ENCODE data around the gene XG. TPM values are rescaled to one million over a fixed set of nuclear protein-coding genes. Genes with fewer than 3 reads are reported as not detected.
"Not testable (repeated sequence)": the region's sequence is repeated elsewhere in the genome, so short reads cannot be mapped to it uniquely, and the experiment has no call there.

The XG gene
- polyA plus RNA-seq, 4 donors, result 0.13 to 0.15 TPM; not detected in 2

DNA sequence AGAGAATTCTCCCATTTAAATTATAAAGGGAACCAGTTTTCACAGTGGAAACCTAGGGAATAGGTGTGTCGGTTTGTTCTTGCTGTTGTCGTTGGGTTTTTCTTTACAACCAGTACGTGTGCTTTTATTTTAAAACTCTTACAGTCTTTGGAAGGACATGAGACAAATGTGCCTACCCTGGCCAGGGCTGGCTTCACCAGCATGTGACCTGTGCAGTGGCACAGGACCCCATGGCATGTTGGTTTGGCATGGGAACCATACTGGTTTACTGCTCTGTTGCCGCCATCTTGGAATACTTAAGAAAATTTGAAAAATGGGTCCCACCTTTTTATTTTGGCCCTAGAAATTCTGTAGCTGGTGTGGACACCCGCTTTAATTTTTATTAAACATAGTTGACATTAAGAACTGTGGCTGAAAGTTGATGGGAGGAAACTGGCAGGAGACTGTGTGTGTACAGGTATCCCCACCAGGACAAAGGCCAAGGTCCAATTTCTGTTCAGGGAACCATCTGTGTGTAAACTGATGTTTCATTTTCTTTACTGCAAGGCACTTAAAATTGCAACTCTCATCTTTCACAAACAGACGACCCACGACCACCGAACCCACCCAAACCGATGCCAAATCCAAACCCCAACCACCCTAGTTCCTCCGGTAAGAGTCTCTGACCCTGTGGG, 31.9 kb upstream of the XG start:
- FAIRE-seq (no peak), DNase-seq (peak; percentile 28 to 30)
- no peaks in the 10 kb centered on the region for H3K4me1 ChIP-seq (ENCODE audit: control insufficient read depth in 3 of 3, insufficient read depth in 2 of 3, low read depth in 1 of 3, low read length in 2 of 3)
- 86 to 91% (median 89%) methylated on average over 10 of the region's 10 CpGs for WGBS, 3 donors
- no peaks in the 10 kb centered on the region for H3K27me3 ChIP-seq (ENCODE audit: control insufficient read depth in 3 of 3, insufficient read depth in 3 of 3, low read length in 3 of 3)
- no peak overlapping the region for H3K27ac ChIP-seq (ENCODE audit: low read depth in 1 of 3, low read length in 2 of 3)
- H3K4me3 ChIP-seq (ENCODE audit: low read depth in 1 of 3, low read length in 3 of 3), result no peak overlapping the region
- peaks cover 13 to 58% (median 31%) of the 10 kb centered on the region in 3 donors for H3K36me3 ChIP-seq (ENCODE audit: control insufficient read depth in 3 of 3, insufficient read depth in 2 of 3, low read depth in 1 of 3, low read length in 3 of 3)
- peaks cover 0 to 2% of the 10 kb centered on the region in 2 donors for H3K9me3 ChIP-seq (ENCODE audit: control insufficient read depth in 2 of 2, insufficient read depth in 1 of 2, low read depth in 1 of 2, low read length in 1 of 2)

- WGBS, 3 donors, result 90 to 94% (median 93%) methylated on average over 20 of the region's 20 CpGs
- H3K36me3 ChIP-seq (ENCODE audit: control insufficient read depth in 3 of 3, insufficient read depth in 2 of 3, low read depth in 1 of 3, low read length in 3 of 3), result peaks cover 14 to 66% (median 34%) of the 10 kb centered on the region in 3 donors
- no peak overlapping the region for H3K4me3 ChIP-seq (ENCODE audit: low read depth in 1 of 3, low read length in 3 of 3)
- no peaks in the 10 kb centered on the region for H3K4me1 ChIP-seq (ENCODE audit: control insufficient read depth in 3 of 3, insufficient read depth in 2 of 3, low read depth in 1 of 3, low read length in 2 of 3)
- FAIRE-seq, result no peak
- peaks cover 0 to 5% of the 10 kb centered on the region in 2 donors for H3K9me3 ChIP-seq (ENCODE audit: control insufficient read depth in 2 of 2, insufficient read depth in 1 of 2, low read depth in 1 of 2, low read length in 1 of 2)
- H3K27me3 ChIP-seq (ENCODE audit: control insufficient read depth in 3 of 3, insufficient read depth in 3 of 3, low read length in 3 of 3), result no peaks in the 10 kb centered on the region
- no peak overlapping the region for H3K27ac ChIP-seq (ENCODE audit: low read depth in 1 of 3, low read length in 2 of 3)
- DNase-seq, result no peak
Measured at GRCh38 chrX:2723286-2723879, 28.5 kb upstream of the XG start.

GRCh38 chrX:2727264-2727663, 24.6 kb upstream of the XG start:
- WGBS, 3 donors, result 95 to 97% (median 96%) methylated on average over 11 of the region's 11 CpGs
- not testable (repeated sequence) for H3K27me3 ChIP-seq (ENCODE audit: control insufficient read depth in 3 of 3, insufficient read depth in 3 of 3, low read length in 3 of 3); H3K4me1 ChIP-seq (ENCODE audit: control insufficient read depth in 3 of 3, insufficient read depth in 2 of 3, low read depth in 1 of 3, low read length in 2 of 3); H3K27ac ChIP-seq (ENCODE audit: low read depth in 1 of 3, low read length in 2 of 3); FAIRE-seq; DNase-seq; H3K4me3 ChIP-seq (ENCODE audit: low read depth in 1 of 3, low read length in 3 of 3)
- H3K9me3 ChIP-seq (ENCODE audit: control insufficient read depth in 2 of 2, insufficient read depth in 1 of 2, low read depth in 1 of 2, low read length in 1 of 2), result peaks cover 0 to 10% of the 10 kb centered on the region in 2 donors
- H3K36me3 ChIP-seq (ENCODE audit: control insufficient read depth in 3 of 3, insufficient read depth in 2 of 3, low read depth in 1 of 3, low read length in 3 of 3), result peaks cover 11 to 72% (median 29%) of the 10 kb centered on the region in 3 donors

DNA sequence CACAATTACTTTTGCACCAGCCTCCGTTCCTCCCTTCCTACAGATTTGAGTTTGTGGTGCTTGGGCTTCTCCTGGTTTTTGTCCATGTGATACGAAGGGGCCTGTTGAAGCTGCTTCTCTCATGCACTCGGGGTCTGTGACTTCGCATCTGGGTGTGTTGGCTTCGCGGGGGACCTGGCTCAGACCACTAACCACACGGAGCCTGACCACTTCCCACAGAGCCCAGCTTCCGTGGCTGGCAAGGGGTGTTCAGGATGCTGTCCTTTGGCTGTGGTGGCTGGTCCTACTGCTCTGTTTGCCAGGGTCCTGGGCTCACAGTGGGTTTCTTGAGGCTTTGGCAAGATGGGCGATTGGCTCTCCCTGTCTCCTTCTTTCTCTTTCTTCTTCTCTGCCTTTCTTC, 19.8 kb upstream of the XG start:
- Histone ChIP-seq H3K36me3 (ENCODE audit: control insufficient read depth in 3 of 3, insufficient read depth in 2 of 3, low read depth in 1 of 3, low read length in 3 of 3) (peaks cover 10 to 56% (median 20%) of the 10 kb centered on the region in 3 donors), H3K4me1 (ENCODE audit: control insufficient read depth in 3 of 3, insufficient read depth in 2 of 3, low read depth in 1 of 3, low read length in 2 of 3) (no peaks in the 10 kb centered on the region), H3K9me3 (ENCODE audit: control insufficient read depth in 2 of 2, insufficient read depth in 1 of 2, low read depth in 1 of 2, low read length in 1 of 2) (peaks cover 0 to 13% of the 10 kb centered on the region in 2 donors), H3K27ac (ENCODE audit: low read depth in 1 of 3, low read length in 2 of 3) (no peak overlapping the region), H3K27me3 (ENCODE audit: control insufficient read depth in 3 of 3, insufficient read depth in 3 of 3, low read length in 3 of 3) (no peaks in the 10 kb centered on the region), H3K4me3 (ENCODE audit: low read depth in 1 of 3, low read length in 3 of 3) (no peak overlapping the region)
- no peak for FAIRE-seq
- DNase-seq, result no peak
- 78 to 83% (median 79%) methylated on average over 9 of the region's 9 CpGs for WGBS, 3 donors

GRCh38 chrX:2732649-2733048, 19.2 kb upstream of the XG start:
- no peaks in the 10 kb centered on the region for H3K27me3 ChIP-seq (ENCODE audit: control insufficient read depth in 3 of 3, insufficient read depth in 3 of 3, low read length in 3 of 3)
- DNase-seq (no peak), FAIRE-seq (no peak)
- no peaks in the 10 kb centered on the region for H3K4me1 ChIP-seq (ENCODE audit: control insufficient read depth in 3 of 3, insufficient read depth in 2 of 3, low read depth in 1 of 3, low read length in 2 of 3)
- H3K27ac ChIP-seq (ENCODE audit: low read depth in 1 of 3, low read length in 2 of 3), result no peak overlapping the region
- H3K9me3 ChIP-seq (ENCODE audit: control insufficient read depth in 2 of 2, insufficient read depth in 1 of 2, low read depth in 1 of 2, low read length in 1 of 2), result peaks cover 0 to 13% of the 10 kb centered on the region in 2 donors
- H3K4me3 ChIP-seq (ENCODE audit: low read depth in 1 of 3, low read length in 3 of 3), result no peak overlapping the region
- peaks cover 8 to 50% (median 17%) of the 10 kb centered on the region in 3 donors for H3K36me3 ChIP-seq (ENCODE audit: control insufficient read depth in 3 of 3, insufficient read depth in 2 of 3, low read depth in 1 of 3, low read length in 3 of 3)

- H3K4me3 ChIP-seq (ENCODE audit: low read depth in 1 of 3, low read length in 3 of 3), result no peak overlapping the region
- FAIRE-seq (no peak), DNase-seq (no peak)
- H3K4me1 ChIP-seq (ENCODE audit: control insufficient read depth in 3 of 3, insufficient read depth in 2 of 3, low read depth in 1 of 3, low read length in 2 of 3), result no peaks in the 10 kb centered on the region
- H3K9me3 ChIP-seq (ENCODE audit: control insufficient read depth in 2 of 2, insufficient read depth in 1 of 2, low read depth in 1 of 2, low read length in 1 of 2), result peaks cover 0 to 11% of the 10 kb centered on the region in 2 donors
- no peak overlapping the region for H3K27ac ChIP-seq (ENCODE audit: low read depth in 1 of 3, low read length in 2 of 3)
- 92 to 95% (median 94%) methylated on average over 9 of the region's 9 CpGs for WGBS, 3 donors
- H3K36me3 ChIP-seq (ENCODE audit: control insufficient read depth in 3 of 3, insufficient read depth in 2 of 3, low read depth in 1 of 3, low read length in 3 of 3), result peaks cover 13 to 49% (median 14%) of the 10 kb centered on the region in 3 donors
- no peaks in the 10 kb centered on the region for H3K27me3 ChIP-seq (ENCODE audit: control insufficient read depth in 3 of 3, insufficient read depth in 3 of 3, low read length in 3 of 3)
Measured at GRCh38 chrX:2733286-2733685, 18.6 kb upstream of the XG start.

DNA sequence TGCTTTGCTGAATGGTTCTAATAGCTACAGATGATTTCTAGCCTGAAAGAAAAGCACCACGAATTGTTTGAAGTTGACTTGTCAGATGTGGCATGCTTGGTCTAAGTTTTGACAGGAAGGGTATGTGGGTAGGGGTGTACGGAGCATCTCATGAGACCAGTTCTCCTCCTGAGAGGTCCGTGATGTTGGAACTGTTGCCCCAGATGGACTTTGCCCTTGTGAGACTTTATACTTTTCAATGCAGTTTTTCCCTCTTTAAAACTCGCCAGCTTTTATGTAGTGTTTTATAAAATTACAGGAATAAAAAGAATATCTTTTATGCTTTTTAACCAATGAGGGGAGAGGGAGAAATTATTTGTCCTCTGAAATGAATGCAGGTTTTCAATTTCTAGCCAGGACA, 16.6 kb upstream of the XG start:
- no peak for DNase-seq
- no peak for FAIRE-seq
- Histone ChIP-seq H3K4me1 (ENCODE audit: control insufficient read depth in 3 of 3, insufficient read depth in 2 of 3, low read depth in 1 of 3, low read length in 2 of 3) (no peaks in the 10 kb centered on the region), H3K4me3 (ENCODE audit: low read depth in 1 of 3, low read length in 3 of 3) (no peak overlapping the region), H3K27me3 (ENCODE audit: control insufficient read depth in 3 of 3, insufficient read depth in 3 of 3, low read length in 3 of 3) (no peaks in the 10 kb centered on the region), H3K9me3 (ENCODE audit: control insufficient read depth in 2 of 2, insufficient read depth in 1 of 2, low read depth in 1 of 2, low read length in 1 of 2) (peaks cover 0 to 5% of the 10 kb centered on the region in 2 donors), H3K27ac (ENCODE audit: low read depth in 1 of 3, low read length in 2 of 3) (no peak overlapping the region), H3K36me3 (ENCODE audit: control insufficient read depth in 3 of 3, insufficient read depth in 2 of 3, low read depth in 1 of 3, low read length in 3 of 3) (peaks cover 9 to 41% (median 12%) of the 10 kb centered on the region in 3 donors)
- WGBS, 3 donors, result 81 to 88% (median 83%) methylated on average over 4 of the region's 4 CpGs

DNA sequence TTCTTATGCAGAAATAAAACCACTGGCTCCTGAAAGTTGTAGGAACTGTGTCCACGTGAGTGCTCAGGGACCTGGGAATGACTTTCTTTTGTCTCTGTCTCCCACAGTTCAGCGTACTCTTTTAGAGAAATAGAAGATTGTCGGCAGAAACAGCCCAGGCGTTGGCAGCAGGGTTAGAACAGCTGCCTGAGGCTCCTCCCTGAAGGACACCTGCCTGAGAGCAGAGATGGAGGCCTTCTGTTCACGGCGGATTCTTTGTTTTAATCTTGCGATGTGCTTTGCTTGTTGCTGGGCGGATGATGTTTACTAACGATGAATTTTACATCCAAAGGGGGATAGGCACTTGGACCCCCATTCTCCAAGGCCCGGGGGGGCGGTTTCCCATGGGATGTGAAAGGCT, 11.2 kb upstream of the XG start:
- H3K4me1 ChIP-seq (ENCODE audit: control insufficient read depth in 3 of 3, insufficient read depth in 2 of 3, low read depth in 1 of 3, low read length in 2 of 3), result no peaks in the 10 kb centered on the region
- peaks cover 7 to 26% (median 12%) of the 10 kb centered on the region in 3 donors for H3K36me3 ChIP-seq (ENCODE audit: control insufficient read depth in 3 of 3, insufficient read depth in 2 of 3, low read depth in 1 of 3, low read length in 3 of 3)
- H3K27me3 ChIP-seq (ENCODE audit: control insufficient read depth in 3 of 3, insufficient read depth in 3 of 3, low read length in 3 of 3), result no peaks in the 10 kb centered on the region
- H3K27ac ChIP-seq (ENCODE audit: low read depth in 1 of 3, low read length in 2 of 3), result no peak overlapping the region
- no peak overlapping the region for H3K4me3 ChIP-seq (ENCODE audit: low read depth in 1 of 3, low read length in 3 of 3)
- DNase-seq (no peak), FAIRE-seq (no peak)
- 91 to 93% (median 92%) methylated on average over 11 of the region's 11 CpGs for WGBS, 3 donors
- no peaks in the 10 kb centered on the region for H3K9me3 ChIP-seq (ENCODE audit: control insufficient read depth in 2 of 2, insufficient read depth in 1 of 2, low read depth in 1 of 2, low read length in 1 of 2)

Data from small intestine (tissue), 7 donors.